Coronary artery (tissue), 2 donors: ENCODE measurements around the gene TTLL5.

Source experiments
- DNase-seq: peaks from one replicate; pipeline ENCODE4 v3.0.0-alpha.2; 2017; ENCODE audit warnings: low spot score
- H3K27ac ChIP-seq, 2 donors: fragments of 200-600 bp; sonication (generic); one replicate each; pipeline ENCODE4 v1.5.1; 2016 to 2019
- H3K4me3 ChIP-seq: fragments of 200-600 bp; sonication (generic); 2 replicates; pipeline ENCODE4 v1.5.1; 2016; ENCODE audit warnings: mild to moderate bottlenecking, moderate library complexity
- TF ChIP-seq, protein P1 (sequence below): fragments of 200-600 bp; sonication (generic); IDR thresholded peaks from one replicate; pipeline ENCODE4 v1.5.1; 2019; ENCODE audit warnings: antibody characterized with exemption

The TTLL5 gene

DNA sequence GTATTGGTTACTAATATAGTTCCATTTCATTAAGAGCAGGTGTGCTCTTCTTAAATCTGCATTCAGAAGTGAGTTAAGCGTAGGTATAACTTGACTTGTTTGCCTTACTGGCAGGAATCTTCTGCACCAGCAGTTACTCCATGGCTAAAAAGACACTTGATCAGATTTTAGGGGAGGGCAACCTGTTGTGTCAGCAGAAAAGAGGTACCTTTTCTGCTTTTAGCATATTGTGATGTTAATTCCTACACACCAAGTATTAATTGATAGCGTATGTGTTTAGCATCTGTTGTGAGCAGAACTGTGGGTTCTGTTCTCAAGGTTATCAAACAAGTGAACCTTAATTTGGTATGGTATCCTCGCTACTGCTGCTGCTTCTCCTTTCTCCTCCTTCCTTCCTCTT lies 38.3 kb downstream of the TTLL5 start:
- Histone ChIP-seq H3K27ac (no peak overlapping the region), H3K4me3 (no peak overlapping the region)
- TF ChIP-seq, protein P1, sequence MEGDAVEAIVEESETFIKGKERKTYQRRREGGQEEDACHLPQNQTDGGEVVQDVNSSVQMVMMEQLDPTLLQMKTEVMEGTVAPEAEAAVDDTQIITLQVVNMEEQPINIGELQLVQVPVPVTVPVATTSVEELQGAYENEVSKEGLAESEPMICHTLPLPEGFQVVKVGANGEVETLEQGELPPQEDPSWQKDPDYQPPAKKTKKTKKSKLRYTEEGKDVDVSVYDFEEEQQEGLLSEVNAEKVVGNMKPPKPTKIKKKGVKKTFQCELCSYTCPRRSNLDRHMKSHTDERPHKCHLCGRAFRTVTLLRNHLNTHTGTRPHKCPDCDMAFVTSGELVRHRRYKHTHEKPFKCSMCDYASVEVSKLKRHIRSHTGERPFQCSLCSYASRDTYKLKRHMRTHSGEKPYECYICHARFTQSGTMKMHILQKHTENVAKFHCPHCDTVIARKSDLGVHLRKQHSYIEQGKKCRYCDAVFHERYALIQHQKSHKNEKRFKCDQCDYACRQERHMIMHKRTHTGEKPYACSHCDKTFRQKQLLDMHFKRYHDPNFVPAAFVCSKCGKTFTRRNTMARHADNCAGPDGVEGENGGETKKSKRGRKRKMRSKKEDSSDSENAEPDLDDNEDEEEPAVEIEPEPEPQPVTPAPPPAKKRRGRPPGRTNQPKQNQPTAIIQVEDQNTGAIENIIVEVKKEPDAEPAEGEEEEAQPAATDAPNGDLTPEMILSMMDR, result no peak
- no peak for DNase-seq

- DNase-seq, result no peak
- H3K4me3 ChIP-seq, result no peak overlapping the region
Observed at GRCh38 chr14:75700295-75700694, 39.2 kb downstream of the TTLL5 start.

DNA sequence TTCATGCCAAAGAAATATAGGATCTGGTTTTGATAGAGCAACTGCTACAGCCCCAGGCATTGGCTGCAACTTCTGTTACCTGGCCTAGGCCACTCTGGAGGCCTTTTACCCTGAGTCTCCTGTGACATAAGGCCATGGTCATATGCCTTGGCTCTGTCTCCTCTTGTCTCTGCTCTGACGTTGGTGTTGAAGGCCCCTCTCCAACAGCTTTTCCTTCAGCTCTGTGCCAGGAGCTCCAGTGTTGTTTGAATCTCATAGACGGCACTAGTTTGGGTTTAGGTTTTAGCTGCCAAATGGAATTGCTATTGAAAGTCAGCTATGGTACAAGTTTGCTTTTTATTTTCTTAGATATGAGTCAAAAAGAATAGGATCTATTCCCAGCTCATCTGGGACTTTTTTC lies 41.1 kb downstream of the TTLL5 start:
- no peak for DNase-seq
- Histone ChIP-seq H3K27ac (peak overlapping the region; percentile 42 to 79), H3K4me3 (no peak overlapping the region)
- TF ChIP-seq, protein P1, result no peak

More at GRCh38 chr14:75700295-75700694, 39.2 kb downstream of the TTLL5 start:
- TF ChIP-seq, protein P1, result no peak
- no peak overlapping the region for H3K27ac ChIP-seq

GRCh38 chr14:75702616-75703261 lies 41.7 kb downstream of the TTLL5 start:
- TF ChIP-seq, protein P1, result no peak
- no peak for DNase-seq
- Histone ChIP-seq H3K27ac (peak overlapping the region; percentile 68 to 79), H3K4me3 (no peak overlapping the region)

DNA sequence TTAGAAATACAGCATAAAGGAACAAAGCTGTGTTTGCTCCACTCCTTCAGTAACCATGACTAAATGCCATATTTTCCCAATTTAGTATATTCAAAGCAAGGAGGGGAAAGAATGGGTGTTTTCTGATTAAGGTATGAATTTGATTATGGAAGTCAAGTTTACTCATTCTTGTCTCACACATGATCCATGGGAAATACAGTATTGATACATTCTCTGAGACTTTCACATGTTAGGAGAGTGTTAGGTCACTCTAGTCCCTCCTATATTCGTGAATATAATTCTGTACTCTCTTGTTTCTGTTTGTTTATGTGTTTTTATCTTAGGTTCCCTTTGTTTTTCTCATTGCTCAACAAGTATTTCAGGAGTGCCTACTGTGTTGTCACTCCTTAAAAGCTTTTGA lies 42.4 kb downstream of the TTLL5 start:
- DNase-seq, result no peak
- TF ChIP-seq, protein P1, result no peak
- no peak overlapping the region for H3K4me3 ChIP-seq
- peak overlapping the region; percentile 68 to 79 for H3K27ac ChIP-seq

- no peak for DNase-seq
- no peak overlapping the region for H3K27ac ChIP-seq
- H3K4me3 ChIP-seq, result no peak overlapping the region
- TF ChIP-seq, protein P1, result no peak
Observed at GRCh38 chr14:75705014-75705413, 44.0 kb downstream of the TTLL5 start.

DNA sequence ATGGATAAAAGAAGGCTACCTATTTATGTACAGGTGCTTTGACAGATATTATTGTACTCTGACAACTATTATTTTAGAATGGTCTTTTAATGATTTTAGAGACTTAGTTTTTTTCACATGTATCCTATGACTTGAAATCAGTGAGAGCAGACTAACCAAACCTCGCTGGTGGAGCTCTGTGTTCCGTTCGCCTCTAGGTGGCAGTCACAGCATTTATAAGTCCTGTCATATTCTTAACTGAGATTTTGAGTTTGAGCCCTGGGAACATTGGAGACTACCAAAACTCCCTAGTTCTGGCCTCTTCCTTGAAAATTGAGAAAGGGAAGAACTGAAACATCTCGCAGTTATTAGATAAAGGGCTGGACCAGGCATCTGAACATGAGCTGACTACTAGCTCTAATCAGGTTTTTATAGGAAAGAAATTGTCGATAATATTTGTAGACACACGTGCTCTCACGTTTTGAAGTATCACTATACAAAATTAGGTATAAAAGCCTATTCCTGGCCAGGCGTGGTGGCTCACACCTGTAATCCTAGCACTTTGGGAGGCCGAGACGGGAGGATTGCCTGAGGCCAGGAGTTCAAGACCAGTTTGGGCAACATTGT lies 48.3 kb downstream of the TTLL5 start:
- no peak overlapping the region for H3K27ac ChIP-seq
- TF ChIP-seq, protein P1, result peak; percentile 42

More for the DNA sequence above, 48.3 kb downstream of the TTLL5 start:
- no peak overlapping the region for H3K4me3 ChIP-seq
- no peak for DNase-seq
